Dermis microvascular lymphatic vessel endothelial cell (primary cell): ENCODE measurements around the gene ARMC3. TPM values are rescaled to one million over a fixed set of nuclear protein-coding genes. Genes with fewer than 3 reads are reported as not detected.
A peak's percentile ranks its signal among the peaks of the same experiment; 100 is the strongest.
"Not testable (repeated sequence)": the region's sequence is repeated elsewhere in the genome, so short reads cannot be mapped to it uniquely, and the experiment has no call there.

Source experiments
- DNase-seq, 2 donors: peaks; one replicate each; pipeline versions ENCODE4 v3.0.0 to v3.0.0-alpha.2; 2010; ENCODE audit warnings: low read depth in 2 of 2
- total RNA-seq: library from RNA; depleted of rRNA; stranded (reverse); fragments of >200 nt; gene quantifications from 2 replicates; pipeline ENCODE4 v1.2.1, GENCODE V29; 2014

The ARMC3 gene, protein sequence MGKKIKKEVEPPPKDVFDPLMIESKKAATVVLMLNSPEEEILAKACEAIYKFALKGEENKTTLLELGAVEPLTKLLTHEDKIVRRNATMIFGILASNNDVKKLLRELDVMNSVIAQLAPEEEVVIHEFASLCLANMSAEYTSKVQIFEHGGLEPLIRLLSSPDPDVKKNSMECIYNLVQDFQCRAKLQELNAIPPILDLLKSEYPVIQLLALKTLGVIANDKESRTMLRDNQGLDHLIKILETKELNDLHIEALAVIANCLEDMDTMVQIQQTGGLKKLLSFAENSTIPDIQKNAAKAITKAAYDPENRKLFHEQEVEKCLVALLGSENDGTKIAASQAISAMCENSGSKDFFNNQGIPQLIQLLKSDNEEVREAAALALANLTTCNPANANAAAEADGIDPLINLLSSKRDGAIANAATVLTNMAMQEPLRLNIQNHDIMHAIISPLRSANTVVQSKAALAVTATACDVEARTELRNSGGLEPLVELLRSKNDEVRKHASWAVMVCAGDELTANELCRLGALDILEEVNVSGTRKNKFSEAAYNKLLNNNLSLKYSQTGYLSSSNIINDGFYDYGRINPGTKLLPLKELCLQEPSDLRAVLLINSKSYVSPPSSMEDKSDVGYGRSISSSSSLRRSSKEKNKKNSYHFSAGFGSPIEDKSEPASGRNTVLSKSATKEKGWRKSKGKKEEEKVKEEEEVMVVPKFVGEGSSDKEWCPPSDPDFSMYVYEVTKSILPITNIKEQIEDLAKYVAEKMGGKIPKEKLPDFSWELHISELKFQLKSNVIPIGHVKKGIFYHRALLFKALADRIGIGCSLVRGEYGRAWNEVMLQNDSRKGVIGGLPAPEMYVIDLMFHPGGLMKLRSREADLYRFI
- not detected in 2 replicates for total RNA-seq

DNA sequence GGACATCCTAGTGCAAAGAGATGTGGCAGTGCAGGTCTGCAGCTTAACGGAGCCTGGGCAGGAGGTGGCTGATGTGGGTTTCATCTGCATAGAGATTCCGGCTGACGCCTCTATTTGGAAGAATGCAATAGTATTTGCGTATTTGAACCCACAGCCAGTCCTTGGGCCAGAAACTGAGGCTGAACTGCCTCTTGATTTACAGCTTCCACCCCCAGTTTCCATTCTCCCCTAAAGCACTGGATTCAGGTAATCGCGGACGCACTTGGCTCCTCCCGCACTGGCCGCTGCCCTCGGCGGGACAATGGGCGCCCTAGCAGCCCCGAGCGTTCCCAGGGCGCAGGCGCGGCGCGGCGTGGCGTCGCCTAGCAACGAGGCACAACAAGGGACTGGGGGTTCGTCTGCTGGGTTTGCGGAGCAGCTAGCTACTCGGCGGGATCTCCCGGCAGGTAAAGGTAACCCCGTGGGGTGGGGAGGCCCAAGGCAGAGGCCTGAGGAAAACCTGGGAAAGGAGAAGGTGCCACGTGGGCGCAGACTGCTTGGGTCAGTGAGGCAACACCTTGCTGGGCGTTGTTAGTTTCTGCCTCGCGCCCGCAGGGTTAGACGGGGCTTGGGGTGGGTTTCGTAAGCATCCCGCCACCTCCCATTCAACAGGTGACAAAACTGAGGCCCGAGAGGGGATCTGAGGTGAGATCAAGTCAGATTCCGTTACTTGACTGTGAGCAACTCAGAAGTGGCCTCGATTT lies at the start of gene ARMC3:
Gene ARMC3, plus strand, starts transcription at position 393 of the 743 bp plus-strand sequence. CDS start 3,944 bp downstream, outside the sequence.
- peak; percentile 16 to 40 for DNase-seq

DNA sequence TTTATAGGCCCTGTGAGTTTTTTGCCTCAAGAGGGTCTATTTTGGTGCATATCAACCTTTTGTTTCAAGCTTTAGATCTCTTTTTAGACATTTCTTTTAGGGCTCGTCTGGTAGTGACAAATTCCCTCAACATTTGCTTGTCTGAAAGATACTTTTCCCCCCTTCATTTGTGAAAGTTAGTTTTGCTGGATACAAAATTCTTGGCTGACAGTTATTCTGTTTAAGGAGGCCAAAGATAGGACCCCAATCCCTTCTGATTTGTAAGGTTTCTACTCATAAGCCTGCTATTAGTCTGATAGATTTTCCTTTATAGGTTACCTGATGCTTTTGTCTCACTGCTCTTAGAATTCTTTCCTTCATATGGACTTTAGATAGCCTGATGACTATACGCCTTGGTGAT lies 36.1 kb upstream of the ARMC3 start:
- DNase-seq, result no peak

DNA sequence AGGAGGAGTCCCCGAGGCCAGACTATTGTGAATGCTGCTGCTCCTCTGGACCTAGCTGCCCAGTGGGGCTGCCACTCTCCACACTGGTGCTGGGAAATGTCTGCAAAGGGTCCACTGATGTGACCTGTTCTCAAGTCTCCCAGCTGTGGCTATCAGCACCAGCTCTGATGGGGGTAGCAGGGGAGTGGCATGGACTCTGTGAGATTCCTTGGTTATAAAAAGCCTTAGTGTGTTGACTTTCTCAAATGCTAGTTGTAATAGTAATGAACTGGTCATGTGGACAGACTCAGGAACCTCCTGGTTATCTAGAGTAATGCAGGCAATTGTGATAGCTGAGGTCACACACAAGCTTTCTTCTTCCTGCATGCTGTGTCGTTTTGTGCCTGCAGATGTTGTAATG lies 34.1 kb upstream of the ARMC3 start:
- DNase-seq, result no peak

DNA sequence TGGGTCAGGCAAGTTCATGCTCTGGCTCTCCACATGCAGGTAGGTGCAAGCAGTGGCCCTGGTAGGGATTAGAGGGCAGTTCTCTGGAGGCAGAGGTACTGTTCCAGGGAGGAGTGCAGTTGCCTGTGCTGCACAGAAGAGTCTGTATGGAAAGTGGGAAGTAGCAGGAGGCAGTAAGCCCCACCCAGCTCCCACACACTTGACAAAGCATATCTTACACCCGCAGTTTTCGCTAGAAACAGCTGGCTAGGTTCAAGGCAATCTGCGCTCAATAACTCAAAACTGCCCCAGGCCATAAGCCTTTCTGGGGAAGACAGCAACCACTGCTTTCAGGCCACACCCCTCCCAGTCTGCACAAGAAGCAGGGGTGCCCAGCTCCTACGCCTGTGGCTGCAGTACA lies 33.1 kb upstream of the ARMC3 start:
- DNase-seq, result no peak

DNA sequence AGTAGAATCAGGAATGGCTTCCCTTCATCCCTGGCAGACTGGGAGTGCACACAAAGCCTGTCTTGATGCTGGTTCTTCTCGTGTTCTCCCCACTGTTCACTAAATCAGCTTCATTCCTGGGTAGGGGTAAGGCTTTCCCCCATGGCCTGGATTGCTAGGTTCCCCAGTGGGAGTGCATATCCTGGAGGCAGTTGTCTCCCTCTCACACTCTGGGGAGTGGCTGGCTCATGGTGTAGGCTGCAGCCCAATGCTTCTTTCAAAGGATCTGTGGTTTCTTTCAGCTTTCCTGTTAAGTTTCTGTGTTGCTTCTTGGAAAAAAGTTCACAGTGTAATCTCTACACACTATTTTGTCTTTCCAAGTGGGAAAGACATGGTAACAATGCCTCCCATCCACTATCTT lies 32.6 kb upstream of the ARMC3 start:
- DNase-seq, result no peak

DNA sequence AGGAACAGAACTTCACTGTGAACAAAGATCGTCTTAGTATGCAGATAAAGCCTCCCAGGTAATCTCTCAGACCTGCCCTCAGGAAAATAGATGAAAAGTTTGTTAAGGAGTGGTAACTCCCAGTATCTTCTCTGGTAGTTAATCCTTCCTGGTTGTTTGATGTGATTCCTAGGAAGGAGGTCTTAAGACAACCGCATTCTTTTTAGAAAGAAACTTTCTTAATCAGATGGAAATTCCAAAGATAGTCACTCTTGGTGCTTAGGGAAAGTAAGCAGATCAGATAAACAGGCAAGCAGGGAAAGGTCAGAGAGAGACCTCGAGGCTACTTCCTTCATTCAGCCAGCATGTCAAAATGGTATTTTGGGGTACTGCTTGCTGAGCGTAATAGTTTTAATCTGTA lies 30.5 kb upstream of the ARMC3 start:
- DNase-seq, result no peak

DNA sequence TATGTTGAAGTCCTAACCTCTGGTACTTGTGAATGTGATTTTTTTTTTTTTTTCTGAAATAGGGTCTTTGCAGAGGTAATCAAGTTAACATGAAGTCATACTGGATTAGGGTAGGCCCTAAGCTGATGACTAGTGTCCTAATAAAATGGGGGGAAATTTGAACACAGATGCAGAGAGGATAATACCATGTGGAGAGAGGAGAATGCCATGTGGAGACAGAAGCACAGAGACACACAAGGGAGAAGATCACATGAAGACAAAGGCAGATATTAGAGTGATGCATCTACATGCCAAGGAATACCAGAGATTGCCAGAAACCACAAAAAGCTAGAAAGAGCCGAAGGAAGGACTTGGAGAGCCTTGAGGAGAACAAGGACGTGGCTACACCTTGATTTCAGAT lies 28.5 kb upstream of the ARMC3 start:
- no peak for DNase-seq

DNA sequence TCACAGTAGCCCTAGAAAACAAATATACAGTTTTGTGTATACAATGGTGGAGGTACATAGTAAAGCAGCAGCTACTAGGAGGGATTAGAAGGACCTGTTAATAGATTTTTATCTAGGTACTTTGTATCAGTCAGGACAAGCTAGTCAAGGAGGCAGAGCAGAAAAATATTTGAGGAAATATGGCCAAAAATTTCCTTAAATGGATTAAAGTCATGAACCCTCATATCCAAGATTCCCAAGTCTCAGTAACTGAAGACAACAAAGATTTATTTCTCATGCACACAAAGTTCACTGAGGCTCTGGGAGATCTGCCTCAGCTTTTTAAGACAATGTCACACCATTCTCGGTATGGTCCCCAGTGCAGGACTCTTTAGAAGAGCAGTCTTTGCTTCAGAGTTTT lies 28.1 kb upstream of the ARMC3 start:
- DNase-seq, result no peak

DNA sequence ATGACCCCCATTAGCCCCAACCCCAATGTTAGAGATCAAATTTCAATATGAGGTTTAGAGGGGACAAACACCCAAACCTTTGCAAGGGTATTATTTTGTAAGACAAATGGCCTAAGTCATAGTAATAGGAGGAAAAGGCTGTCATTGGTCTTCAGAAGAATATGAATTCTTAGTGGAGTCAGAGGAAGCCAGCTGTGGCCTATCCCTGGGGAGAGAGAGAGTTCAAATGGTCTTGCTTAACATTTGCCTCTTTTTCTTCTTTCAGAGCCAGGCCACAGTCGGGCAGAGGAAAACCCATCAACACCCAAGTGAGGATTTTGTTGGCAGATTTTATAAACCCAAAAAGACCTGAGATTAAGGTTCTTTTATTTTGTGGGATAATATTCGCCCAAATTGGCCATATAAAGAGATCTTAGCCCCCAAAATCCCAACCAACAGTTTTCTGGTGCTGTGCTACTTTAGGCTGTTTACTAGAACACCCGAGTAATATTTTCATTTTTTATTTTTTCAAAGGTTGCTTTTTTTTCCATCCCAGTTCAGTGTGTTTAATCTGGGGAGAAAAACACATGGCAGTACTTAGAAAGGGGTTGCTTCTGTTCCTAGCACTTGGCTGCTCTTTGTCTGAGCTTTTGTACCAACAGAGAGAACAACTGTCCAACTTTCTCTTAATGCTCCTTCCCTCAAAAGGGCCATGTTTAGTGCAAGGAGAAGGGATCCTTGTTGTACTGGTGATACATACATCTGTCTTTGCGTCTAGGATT lies 26.8 kb upstream of the ARMC3 start:
- DNase-seq, result no peak

DNA sequence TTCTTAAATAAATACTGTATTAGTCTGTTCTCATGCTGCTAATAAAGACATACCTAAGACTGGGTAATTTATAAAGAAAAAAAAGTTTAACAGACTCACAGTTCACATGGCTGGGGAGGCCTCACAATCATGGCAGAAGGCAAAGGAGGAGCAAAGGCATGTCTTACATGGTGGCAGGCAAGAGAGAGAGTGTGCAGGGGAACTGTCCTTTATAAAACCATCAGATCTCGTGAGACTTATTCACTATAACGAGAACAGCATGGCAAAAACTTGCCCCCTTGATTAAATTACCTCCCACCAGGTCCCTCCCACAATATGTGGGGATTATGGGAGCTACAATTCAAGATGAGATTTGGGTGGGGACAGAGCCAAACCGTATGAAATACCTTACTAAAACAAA lies 25.7 kb upstream of the ARMC3 start:
- DNase-seq, result not testable (repeated sequence)

DNA sequence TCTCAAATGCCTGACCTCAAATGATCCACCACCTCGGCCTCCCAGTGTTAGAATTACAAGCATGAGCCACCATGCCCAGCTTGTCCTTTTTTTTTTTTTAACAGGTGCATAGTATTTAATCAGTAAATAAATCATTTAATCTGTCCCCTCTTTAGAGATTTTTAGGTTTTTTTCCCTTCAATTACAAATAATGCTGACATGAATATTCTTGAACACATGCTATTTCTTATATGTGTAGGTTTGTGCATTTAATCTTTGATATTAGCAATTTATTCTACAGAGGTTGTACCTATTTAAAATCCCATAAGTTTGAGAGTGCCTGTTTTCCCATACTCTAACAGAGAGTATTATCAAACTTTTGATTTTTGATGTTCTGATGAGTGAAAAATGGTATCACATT lies 24.2 kb upstream of the ARMC3 start:
- DNase-seq, result no peak

DNA sequence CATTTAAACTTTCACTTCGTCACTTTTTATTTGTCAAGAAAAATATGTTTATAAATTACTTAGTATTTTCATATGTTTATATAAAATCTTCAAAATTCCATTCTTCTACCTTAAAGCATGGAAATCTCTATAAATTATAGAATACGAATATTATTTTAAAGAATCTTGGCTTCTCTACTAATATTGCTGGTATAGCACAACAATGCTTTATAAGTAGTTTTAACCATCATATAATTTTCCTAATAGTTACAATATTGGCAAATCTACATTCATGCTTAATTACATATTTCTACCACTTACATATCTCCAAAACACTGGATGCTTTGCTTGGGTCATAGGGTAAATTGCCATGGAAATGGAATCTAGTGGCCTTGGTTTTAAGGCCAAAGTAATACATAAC lies 21.1 kb upstream of the ARMC3 start:
- DNase-seq, result no peak

DNA sequence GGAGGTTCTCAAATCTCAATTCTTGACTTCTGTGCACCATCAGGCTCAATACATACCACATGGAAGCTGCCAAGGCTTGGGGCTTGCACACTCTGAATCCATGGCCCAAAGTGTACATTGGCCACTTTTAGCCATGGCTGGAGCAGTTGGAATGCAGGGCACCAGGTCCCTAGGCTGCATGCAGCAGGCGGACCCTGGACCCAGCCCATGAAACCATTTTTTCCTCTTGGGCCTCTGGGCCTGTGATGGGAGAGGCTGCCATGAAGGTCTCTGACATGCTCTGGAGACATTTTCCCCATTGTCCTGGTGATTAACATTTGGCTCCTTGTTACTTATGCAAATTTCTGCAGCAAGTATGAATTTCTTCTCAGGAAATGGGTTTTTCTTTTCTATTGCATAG lies 19.0 kb upstream of the ARMC3 start:
- no peak for DNase-seq

DNA sequence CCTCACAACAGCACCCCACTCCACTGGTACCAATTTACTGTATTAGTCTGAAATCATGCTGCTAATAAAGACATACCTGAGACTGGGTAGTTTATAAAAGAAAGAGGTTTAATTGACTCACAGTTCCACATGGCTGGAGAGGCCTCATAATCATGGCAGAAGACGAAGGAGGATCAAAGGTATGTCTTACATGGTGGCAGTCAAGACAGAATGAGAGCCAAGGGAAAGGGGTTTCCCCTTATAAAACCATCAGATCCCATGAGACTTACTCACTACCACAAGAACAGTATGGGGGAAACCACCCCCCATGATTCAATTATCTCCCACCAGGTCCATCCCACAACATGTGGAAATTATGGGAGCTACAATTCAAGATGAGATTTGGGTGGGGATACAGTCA lies 18.2 kb upstream of the ARMC3 start:
- DNase-seq, result not testable (repeated sequence)

DNA sequence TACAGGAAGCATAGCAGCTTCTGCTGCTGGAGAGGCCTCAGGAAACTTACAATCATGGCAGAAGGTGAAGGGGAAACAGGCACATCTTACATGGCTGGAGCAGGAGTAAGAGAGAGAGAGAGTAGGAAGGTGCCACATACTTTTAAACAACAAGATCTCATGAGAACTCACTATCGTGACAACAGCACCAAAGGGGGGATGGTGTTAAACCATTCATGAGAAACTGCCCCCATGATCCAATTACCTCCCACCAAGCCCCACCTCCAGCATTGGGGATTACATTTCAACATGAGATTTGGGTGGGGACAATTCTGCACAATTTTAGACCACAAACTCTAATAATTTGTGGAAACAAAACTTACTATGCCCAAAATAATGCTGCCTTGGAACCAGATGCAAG lies 16.8 kb upstream of the ARMC3 start:
- DNase-seq, result no peak

DNA sequence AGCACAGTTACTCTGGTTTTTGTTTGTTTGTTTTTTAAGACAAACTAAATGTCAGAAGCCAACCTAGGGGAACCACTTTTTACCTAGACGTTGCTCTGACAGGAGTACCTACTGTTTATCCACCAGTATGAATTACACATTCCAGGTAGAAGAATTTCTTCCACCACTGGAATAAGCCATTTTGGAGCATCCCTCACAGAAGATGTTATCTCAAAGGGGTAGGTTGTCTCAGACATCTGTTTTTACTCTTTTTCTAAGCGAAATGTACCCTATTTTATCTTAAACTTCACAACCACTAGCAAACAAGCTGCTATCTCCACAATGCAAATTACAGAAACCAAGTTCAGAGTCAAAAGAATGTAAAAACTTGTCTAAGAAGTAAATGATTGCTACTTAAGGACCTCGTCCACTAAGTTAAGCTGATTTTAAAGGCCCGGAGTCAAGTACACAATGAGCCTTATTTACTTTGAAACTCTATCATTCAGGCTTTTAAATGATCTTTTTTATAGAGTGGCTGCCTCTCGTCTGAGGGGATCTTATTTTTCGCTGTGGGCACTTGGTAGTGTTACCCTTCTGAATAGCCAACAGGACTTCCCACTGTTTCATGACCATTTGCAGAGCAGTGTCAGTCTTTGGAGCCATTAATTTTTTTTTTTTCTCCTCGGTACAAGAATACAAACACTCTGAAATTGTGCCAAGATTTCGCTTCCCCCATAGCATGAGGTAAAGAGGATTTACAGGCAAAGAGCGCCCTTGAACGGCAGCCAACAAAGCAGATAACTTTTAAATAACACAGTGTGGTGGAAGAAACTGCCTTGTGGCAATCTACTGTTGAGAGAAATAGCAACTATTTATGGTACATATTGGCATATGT lies 15.7 kb upstream of the ARMC3 start:
- DNase-seq, result peak; percentile 57 to 82

DNA sequence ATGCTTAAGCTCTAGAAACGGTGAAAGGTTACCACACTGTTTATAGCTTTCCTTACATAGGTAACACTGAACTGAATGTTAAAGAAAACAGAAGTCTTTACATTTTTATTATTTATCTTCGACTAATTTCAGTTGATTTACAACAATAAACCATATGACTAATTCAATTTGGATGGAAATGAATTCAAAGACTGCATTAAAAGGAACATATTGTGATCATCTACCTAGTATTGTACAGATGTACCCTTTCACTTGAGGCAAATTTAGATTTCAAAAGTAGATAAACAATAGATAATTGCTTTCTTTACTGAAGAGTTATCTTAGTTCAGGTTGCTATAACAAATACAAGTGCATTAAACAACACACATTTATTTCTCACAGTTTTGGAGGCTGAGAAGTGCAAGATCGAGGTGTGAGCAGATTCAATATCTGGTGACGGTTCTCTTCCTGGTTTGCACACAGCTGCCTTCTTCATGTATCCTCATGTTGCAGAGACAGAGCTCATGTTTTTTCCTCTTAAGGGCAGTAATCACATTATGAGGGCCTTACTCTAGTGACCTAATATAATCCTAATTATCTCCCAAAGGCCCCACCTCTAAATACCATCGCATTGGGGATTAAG lies 15.0 kb upstream of the ARMC3 start:
- DNase-seq, result no peak

DNA sequence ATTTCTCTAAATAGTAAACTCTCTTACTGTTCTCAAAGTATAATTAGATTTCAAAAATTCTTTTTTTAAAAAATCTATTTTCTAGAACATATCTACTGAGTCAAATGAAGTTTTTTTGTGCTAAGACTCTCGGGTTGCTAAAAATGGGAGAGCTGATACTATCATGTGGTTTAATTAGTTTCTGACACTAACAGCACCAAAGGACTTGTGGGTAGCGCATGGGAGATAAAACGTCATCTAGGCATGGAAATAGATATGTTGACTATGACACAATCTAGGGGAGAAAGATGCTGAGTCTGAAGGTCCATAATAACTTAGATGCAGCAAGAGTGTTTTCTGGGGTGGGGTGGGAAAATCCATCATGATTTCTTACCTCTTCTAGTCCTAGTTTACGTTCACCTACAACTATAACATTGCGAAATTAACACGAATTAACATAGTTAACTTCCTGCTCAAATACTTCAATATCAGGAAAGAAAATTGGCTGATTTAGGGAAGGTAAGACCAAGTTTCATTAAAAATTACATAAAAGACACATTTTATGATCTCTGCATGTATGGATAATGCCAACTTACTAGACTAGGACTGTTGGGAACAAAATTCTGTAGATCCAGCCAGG lies 14.3 kb upstream of the ARMC3 start:
- no peak for DNase-seq

DNA sequence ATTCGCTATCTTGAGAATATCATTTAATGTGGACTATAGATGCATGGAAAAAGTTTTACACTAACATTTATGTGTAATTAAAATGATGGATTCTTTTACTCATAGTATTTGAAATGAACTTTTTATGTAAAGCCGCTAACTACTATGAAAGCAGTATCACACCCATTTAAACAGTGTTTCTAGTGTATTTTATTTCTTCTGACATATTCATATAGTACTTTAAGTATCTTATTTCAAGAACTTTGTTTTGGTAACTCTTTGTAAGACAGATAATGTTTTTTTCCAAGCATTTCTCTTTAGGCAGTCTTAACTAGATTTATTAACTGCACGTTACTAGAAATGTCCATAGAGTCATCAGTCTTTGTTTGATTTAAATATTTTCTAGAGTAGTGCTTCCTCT lies 12.5 kb upstream of the ARMC3 start:
- DNase-seq, result no peak
